Measurements from ENCODE around the gene GLI2. TPM values are rescaled to one million over a fixed set of nuclear protein-coding genes. Genes with fewer than 3 reads are reported as not detected.

GLI2 gene
- total RNA-seq, 1 experiment from 2014 or later = 11.6 TPM

DNA sequence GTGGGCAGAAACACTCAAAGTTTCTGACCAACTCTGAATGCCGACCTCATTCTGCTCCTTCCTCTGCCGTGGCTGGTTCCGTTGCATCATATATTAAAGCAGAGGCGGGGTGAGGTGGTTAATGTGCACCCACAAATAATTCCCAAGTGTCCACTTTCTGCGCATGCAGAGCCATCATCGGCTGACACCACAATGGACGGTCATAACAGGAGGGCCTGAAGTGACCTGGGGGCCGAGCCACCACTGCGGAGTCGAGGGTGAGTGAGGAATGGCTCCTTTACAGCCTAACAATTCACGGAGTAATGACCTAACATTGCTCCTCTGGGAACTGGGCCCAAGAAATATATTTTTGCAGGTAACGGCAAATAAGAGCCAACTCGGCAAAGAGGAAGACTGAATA, 32.9 kb upstream of the GLI2 start:
- intact Hi-C loops (cut with micrococcal nuclease; ENCODE audit: unreplicated experiment) = no loop called here
- no TSS peak for BruUV-seq (replicated peaks)
- ChIA-PET POLR2A (ENCODE audit: unreplicated experiment) (no interaction called here), CTCF (no interaction called here)
- Histone ChIP-seq H2AFZ (no peak overlapping the region), H3K9me3 (ENCODE audit: insufficient read depth, low read depth) (no peaks in the 10 kb centered on the region), H3K4me2 (no peak overlapping the region), H3F3A (ENCODE audit: insufficient read depth, low read depth) (no peaks in the 10 kb centered on the region), H3K4me3 (no peak overlapping the region), H3K27ac (no peak overlapping the region), H3K36me3 (ENCODE audit: low read depth) (no peaks in the 10 kb centered on the region), H3K79me2 (ENCODE audit: low read depth) (no peaks in the 10 kb centered on the region), H4K20me1 (ENCODE audit: insufficient read depth) (no peaks in the 10 kb centered on the region), H3K9me2 (ENCODE audit: insufficient read depth) (no peaks in the 10 kb centered on the region), H3K4me1 (replicated peaks; ENCODE audit: insufficient read depth) (no peaks in the 10 kb centered on the region), H3K27me3 (ENCODE audit: insufficient read depth, low read depth) (peaks cover 7% of the 10 kb centered on the region)
- TF ChIP-seq, protein P1, sequence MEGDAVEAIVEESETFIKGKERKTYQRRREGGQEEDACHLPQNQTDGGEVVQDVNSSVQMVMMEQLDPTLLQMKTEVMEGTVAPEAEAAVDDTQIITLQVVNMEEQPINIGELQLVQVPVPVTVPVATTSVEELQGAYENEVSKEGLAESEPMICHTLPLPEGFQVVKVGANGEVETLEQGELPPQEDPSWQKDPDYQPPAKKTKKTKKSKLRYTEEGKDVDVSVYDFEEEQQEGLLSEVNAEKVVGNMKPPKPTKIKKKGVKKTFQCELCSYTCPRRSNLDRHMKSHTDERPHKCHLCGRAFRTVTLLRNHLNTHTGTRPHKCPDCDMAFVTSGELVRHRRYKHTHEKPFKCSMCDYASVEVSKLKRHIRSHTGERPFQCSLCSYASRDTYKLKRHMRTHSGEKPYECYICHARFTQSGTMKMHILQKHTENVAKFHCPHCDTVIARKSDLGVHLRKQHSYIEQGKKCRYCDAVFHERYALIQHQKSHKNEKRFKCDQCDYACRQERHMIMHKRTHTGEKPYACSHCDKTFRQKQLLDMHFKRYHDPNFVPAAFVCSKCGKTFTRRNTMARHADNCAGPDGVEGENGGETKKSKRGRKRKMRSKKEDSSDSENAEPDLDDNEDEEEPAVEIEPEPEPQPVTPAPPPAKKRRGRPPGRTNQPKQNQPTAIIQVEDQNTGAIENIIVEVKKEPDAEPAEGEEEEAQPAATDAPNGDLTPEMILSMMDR (conservative IDR thresholded peaks at IDR 0.05) = no peak
- no peak for TF ChIP-seq EZH2 (IDR thresholded peaks at IDR 0.05; ENCODE audit: low read depth)
- DNase-seq = no peak

DNA sequence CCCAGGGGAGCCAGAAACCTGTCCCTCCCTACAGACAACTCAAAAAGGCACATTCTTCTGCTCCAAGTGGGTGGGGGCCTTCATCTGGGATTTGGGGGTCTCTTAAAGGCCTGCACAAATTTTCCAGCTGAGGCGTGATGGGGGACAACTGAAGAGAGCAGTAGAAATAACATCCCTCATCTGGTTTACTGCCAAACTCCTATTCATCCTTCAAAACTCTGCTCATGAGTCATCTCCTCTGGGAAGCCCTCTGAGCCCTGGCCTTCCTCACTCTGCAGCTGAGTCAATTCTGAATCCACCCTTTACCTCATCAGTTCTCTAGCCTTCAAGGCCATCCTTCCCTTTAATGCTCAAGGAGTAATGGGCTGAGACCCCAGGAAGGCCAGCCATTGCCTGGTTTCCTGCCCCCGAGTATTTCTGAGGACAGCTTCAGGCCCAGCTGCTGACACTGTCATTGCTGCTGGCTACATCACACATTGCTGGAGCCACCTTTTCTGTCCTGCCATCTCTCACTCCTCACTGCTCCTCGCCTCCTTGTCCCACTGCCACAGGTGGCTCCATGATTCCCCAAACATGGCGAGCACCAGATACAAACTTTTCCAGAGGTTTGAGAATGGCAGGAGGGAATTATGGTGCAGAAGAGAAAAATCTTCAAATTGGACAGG, 32.2 kb upstream of the GLI2 start:
- no TSS peak for BruUV-seq (replicated peaks)
- Histone ChIP-seq H3K9me3 (ENCODE audit: insufficient read depth, low read depth) (no peaks in the 10 kb centered on the region), H3K9me2 (ENCODE audit: insufficient read depth) (no peaks in the 10 kb centered on the region), H3K27me3 (ENCODE audit: insufficient read depth, low read depth) (peaks cover 5% of the 10 kb centered on the region; the same call in 1 of the 2 replicates), H3K4me2 (no peak overlapping the region), H3K4me3 (no peak overlapping the region), H3K4me1 (replicated peaks; ENCODE audit: insufficient read depth) (no peaks in the 10 kb centered on the region), H3K36me3 (ENCODE audit: low read depth) (no peaks in the 10 kb centered on the region), H3K79me2 (ENCODE audit: low read depth) (no peaks in the 10 kb centered on the region), H3K27ac (no peak overlapping the region), H3F3A (ENCODE audit: insufficient read depth, low read depth) (no peaks in the 10 kb centered on the region), H2AFZ (no peak overlapping the region), H4K20me1 (ENCODE audit: insufficient read depth) (no peaks in the 10 kb centered on the region)
- TF ChIP-seq, protein P1 (conservative IDR thresholded peaks at IDR 0.05) = no peak
- intact Hi-C loops (cut with micrococcal nuclease; ENCODE audit: unreplicated experiment) = no loop called here
- DNase-seq = no peak
- POLR2A ChIA-PET (ENCODE audit: unreplicated experiment) = no interaction called here
- CTCF ChIA-PET = interaction anchor here (0.6 kb wide), 1 partner anchor 405 kb away, joined by 7 read pairs; no protein-coding TSS in a partner anchor

DNA sequence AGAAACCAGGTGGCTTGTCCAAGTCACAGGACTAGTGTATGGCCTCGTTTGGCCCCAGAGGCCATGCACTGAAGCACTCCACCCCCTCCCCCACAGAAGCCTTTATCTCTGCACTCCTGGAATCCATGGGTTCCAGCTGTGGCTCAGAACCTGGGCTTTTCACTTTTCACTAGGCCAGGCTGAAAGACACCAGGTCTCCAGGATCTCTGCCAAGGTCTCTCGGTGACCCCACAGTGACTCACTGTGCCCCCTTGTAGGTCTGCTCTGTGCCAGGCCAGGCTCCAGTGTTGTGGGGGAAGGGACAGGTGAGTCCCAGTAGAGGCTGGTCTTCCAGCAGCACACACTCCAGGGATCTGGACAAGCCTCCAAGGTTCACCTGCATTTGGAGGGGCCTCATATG, 31.0 kb upstream of the GLI2 start:
- BruUV-seq (replicated peaks) = no TSS peak
- POLR2A ChIA-PET (ENCODE audit: unreplicated experiment) = no interaction called here
- H4K20me1 ChIP-seq (ENCODE audit: insufficient read depth) = no peaks in the 10 kb centered on the region
- TF ChIP-seq, protein P1 (conservative IDR thresholded peaks at IDR 0.05) = no peak
- no peak for TF ChIP-seq EZH2 (IDR thresholded peaks at IDR 0.05; ENCODE audit: low read depth)
- DNase-seq = no peak
- H2AFZ ChIP-seq = no peak overlapping the region
- H3K9me2 ChIP-seq (ENCODE audit: insufficient read depth) = no peaks in the 10 kb centered on the region
- no peaks in the 10 kb centered on the region for H3K9me3 ChIP-seq (ENCODE audit: insufficient read depth, low read depth)
- no peaks in the 10 kb centered on the region for H3K79me2 ChIP-seq (ENCODE audit: low read depth)
- intact Hi-C loops (cut with micrococcal nuclease; ENCODE audit: unreplicated experiment) = no loop called here
- H3F3A ChIP-seq (ENCODE audit: insufficient read depth, low read depth) = no peaks in the 10 kb centered on the region
- no peak overlapping the region for H3K4me3 ChIP-seq
- H3K27me3 ChIP-seq (ENCODE audit: insufficient read depth, low read depth) = peaks cover 8% of the 10 kb centered on the region; the same call in 1 of the 2 replicates
- no peak overlapping the region for H3K4me2 ChIP-seq
- H3K36me3 ChIP-seq (ENCODE audit: low read depth) = no peaks in the 10 kb centered on the region
- CTCF ChIA-PET = interaction anchor here (0.7 kb wide), 1 partner anchor 297 kb away, joined by 4 read pairs; no protein-coding TSS in a partner anchor
- no peaks in the 10 kb centered on the region for H3K4me1 ChIP-seq (replicated peaks; ENCODE audit: insufficient read depth)
- H3K27ac ChIP-seq = no peak overlapping the region

All from PC-9 (cell line).